Epithelial cell of proximal tubule (primary cell): ENCODE measurements around the gene LRRC3C. TPM values are rescaled to one million over a fixed set of nuclear protein-coding genes. Genes with fewer than 3 reads are reported as not detected.
A peak's percentile ranks its signal among the peaks of the same experiment; 100 is the strongest.

Experiments used
- DNase-seq: peaks from one replicate; pipeline ENCODE4 v3.0.0-alpha.2; 2011; ENCODE audit warnings: low read depth
- H3K4me3 ChIP-seq: 2 replicates; pipeline ENCODE4 v1.5.1; 2011; ENCODE audit warnings: low read depth, mild to moderate bottlenecking, low read length
- total RNA-seq: library from RNA; depleted of rRNA; stranded (reverse); fragments of >200 nt; gene quantifications from 2 replicates; pipeline ENCODE4 v1.2.3, GENCODE V29; 2015
- TF ChIP-seq, protein P1 (sequence below): conservative IDR thresholded peaks from 2 replicates; pipeline ENCODE4 v1.5.1; 2012; ENCODE audit warnings: low read depth, mild to moderate bottlenecking, low read length

The LRRC3C gene
- total RNA-seq, 1 donor from 2014 or later: not detected

- no peak for DNase-seq
- no peak overlapping the region for H3K4me3 ChIP-seq
- TF ChIP-seq, protein P1, sequence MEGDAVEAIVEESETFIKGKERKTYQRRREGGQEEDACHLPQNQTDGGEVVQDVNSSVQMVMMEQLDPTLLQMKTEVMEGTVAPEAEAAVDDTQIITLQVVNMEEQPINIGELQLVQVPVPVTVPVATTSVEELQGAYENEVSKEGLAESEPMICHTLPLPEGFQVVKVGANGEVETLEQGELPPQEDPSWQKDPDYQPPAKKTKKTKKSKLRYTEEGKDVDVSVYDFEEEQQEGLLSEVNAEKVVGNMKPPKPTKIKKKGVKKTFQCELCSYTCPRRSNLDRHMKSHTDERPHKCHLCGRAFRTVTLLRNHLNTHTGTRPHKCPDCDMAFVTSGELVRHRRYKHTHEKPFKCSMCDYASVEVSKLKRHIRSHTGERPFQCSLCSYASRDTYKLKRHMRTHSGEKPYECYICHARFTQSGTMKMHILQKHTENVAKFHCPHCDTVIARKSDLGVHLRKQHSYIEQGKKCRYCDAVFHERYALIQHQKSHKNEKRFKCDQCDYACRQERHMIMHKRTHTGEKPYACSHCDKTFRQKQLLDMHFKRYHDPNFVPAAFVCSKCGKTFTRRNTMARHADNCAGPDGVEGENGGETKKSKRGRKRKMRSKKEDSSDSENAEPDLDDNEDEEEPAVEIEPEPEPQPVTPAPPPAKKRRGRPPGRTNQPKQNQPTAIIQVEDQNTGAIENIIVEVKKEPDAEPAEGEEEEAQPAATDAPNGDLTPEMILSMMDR: no peak
Measured at GRCh38 chr17:39950871-39951348, 23.4 kb downstream of the LRRC3C start.

- TF ChIP-seq, protein P1: no peak
- no peak for DNase-seq
- H3K4me3 ChIP-seq: peak overlapping the region; percentile 45
Measured at GRCh38 chr17:39951924-39952679, 24.6 kb downstream of the LRRC3C start.

DNA sequence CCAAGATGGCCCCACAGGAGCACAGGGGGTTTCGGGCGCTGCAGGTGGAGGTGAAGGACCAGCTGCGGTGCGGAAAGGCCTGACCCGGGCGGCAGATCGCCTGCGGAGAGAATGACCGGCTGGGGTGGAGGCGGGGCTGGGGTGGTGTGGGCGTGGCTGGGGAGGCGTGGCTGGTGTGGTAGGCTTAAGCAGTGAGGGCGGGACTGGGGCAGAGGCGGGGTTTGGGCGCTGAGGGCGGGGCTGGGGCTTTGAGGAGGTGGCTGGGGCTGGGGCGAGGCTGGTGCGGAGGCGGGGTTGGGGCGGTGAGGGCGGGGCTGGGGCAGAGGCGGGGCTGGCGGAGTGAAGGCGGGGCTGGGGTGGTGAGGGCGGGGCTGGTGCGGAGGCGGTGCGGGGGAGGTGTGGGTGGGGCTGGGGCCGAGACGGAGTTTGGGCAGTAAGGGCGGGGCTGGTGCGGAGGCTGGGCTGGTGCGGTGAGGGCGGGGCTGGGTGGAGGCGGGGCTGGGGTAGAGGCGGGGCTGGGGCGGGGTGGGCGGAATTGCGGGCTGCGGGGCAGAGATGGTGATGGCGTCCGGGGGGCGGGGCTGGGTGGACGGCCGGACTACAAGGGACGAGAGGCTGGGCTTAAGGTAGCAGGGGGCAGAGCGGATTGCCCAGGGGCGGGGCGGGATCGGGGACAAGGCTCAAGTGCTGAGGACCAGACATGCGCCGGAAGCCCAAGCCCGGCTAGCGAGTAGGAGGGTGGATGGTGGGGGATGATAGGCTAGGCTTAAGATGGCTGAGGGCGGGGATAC is 25.3 kb downstream of the LRRC3C start:
- TF ChIP-seq, protein P1: no peak
- DNase-seq: no peak
- peak overlapping the region; percentile 50 for H3K4me3 ChIP-seq

- no peak for DNase-seq
- H3K4me3 ChIP-seq: peak overlapping the region; percentile 50
- TF ChIP-seq, protein P1: no peak
Measured at GRCh38 chr17:39953471-39953888, 25.9 kb downstream of the LRRC3C start.

- no peak overlapping the region for H3K4me3 ChIP-seq
- TF ChIP-seq, protein P1: no peak
- DNase-seq: no peak
Measured at GRCh38 chr17:39954876-39955275, 27.3 kb downstream of the LRRC3C start.

- H3K4me3 ChIP-seq: no peak overlapping the region
- DNase-seq: no peak
- TF ChIP-seq, protein P1: no peak
Measured at GRCh38 chr17:39955726-39956225, 28.2 kb downstream of the LRRC3C start.
